HG03139 (cell line): ENCODE results near the gene WDFY2.

Source experiments
- ATAC-seq: cut with Tn5 transposase; IDR thresholded peaks from one replicate; pipeline ENCODE4 v1.9.1; 2021; ENCODE audit not compliant: unreplicated experiment

WDFY2 gene

GRCh38 chr13:51731759-51732158 lies 147.5 kb downstream of the WDFY2 start:
- no peak for ATAC-seq

- no peak for ATAC-seq
Observed at GRCh38 chr13:51733374-51734298, 149.4 kb downstream of the WDFY2 start.

- ATAC-seq: no peak
Observed at GRCh38 chr13:51734786-51735185, 150.5 kb downstream of the WDFY2 start.

- no peak for ATAC-seq
Observed at GRCh38 chr13:51737609-51738008, 153.3 kb downstream of the WDFY2 start.

GRCh38 chr13:51738226-51738905 lies 154.1 kb downstream of the WDFY2 start:
- ATAC-seq: no peak

- ATAC-seq: no peak
Observed at GRCh38 chr13:51739027-51739764, 154.9 kb downstream of the WDFY2 start.

GRCh38 chr13:51740698-51741097 lies 156.4 kb downstream of the WDFY2 start:
- ATAC-seq: no peak

- no peak for ATAC-seq
Observed at GRCh38 chr13:51742031-51742430, 157.8 kb downstream of the WDFY2 start.

GRCh38 chr13:51742611-51743010 lies 158.3 kb downstream of the WDFY2 start:
- no peak for ATAC-seq

- no peak for ATAC-seq
Observed at GRCh38 chr13:51745243-51745642, 161.0 kb downstream of the WDFY2 start.

GRCh38 chr13:51746802-51747201 lies 162.5 kb downstream of the WDFY2 start:
- no peak for ATAC-seq

- ATAC-seq: no peak
Observed at GRCh38 chr13:51747438-51748434, 163.5 kb downstream of the WDFY2 start.

GRCh38 chr13:51756651-51757050 lies 172.4 kb downstream of the WDFY2 start:
- no peak for ATAC-seq

- no peak for ATAC-seq
Observed at GRCh38 chr13:51758691-51759090, 174.4 kb downstream of the WDFY2 start.

- no peak for ATAC-seq
Observed at GRCh38 chr13:51759240-51759639, 175.0 kb downstream of the WDFY2 start.

- ATAC-seq: no peak
Observed at GRCh38 chr13:51760592-51760991, 176.3 kb downstream of the WDFY2 start.

- no peak for ATAC-seq
Observed at GRCh38 chr13:51761643-51762350, 177.5 kb downstream of the WDFY2 start.

GRCh38 chr13:51763486-51763885 lies 179.2 kb downstream of the WDFY2 start:
- no peak for ATAC-seq
